Adrenal gland (tissue), 5 donors: ENCODE results near the gene TTC23.

Experiments
- CTCF ChIP-seq, 6 experiments: fragments of 450-650 bp in 4 of 6; fragments of 200-600 bp in 2 of 6; sonication (generic) in 1 of 6; IDR thresholded peaks; 1 replicate in 5 of 6; 2 replicates in 1 of 6; pipeline versions ENCODE4 v1.5.1 to v1.8.0; 2016 to 2021; ENCODE audit warnings: antibody characterized with exemption in 6 of 6, mild to moderate bottlenecking in 2 of 6, moderate library complexity in 1 of 6
- POLR2A ChIP-seq, 2 donors: fragments of 450-650 bp; IDR thresholded peaks; one replicate each; pipeline ENCODE4 v1.6.1; 2017; ENCODE audit warnings: antibody characterized with exemption in 2 of 2, mild to moderate bottlenecking in 2 of 2, moderate library complexity in 1 of 2
- donor health status: DM: no; HTN: no; CAD: no.

GRCh38 chr15:99134317-99134821 lies 115.0 kb downstream of the TTC23 start:
- TF ChIP-seq POLR2A (IDR thresholded peaks at IDR 0.05) (no peak), CTCF (IDR thresholded peaks at IDR 0.05) (no peak)
